SH-SY5Y (cell line): Measurements from ENCODE around the gene CACNA1I.

Experiments used
- GATA2 ChIP-seq: IDR thresholded peaks from 2 replicates; pipeline ENCODE4 v1.6.1; 2011; ENCODE audit warnings: mild to moderate bottlenecking, low read depth, low read length
- GATA3 ChIP-seq: IDR thresholded peaks from 2 replicates; pipeline ENCODE4 v1.6.1; 2011; ENCODE audit warnings: low read depth, mild to moderate bottlenecking, low read length, moderate library complexity

DNA sequence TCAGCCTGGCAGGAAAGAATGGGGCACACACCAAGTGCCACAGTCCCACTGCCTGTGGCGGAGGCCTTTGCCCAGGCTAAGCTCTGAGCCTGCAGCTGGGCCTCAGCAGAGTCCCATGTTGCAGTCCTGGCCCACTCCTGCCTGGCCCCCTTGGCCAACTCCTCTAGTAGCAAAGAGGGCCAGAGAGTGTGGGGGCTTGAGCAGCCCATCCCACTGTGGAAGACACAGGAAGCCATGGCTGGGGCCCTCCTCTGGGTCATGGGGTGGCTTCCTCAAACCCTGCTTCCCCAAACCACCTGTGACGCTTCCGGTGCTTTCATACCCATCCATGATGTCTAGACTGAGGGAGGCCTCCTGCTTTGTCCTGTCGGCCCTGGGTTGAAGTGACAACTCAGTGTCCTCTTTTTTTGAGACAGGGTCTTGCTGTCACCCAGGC is 43.8 kb upstream of the CACNA1I start:
- TF ChIP-seq GATA3 (no peak), GATA2 (no peak)
